Nephron progenitor cell (in vitro differentiated cells): ENCODE measurements around the gene HSD11B2.

Experiments used
- DNase-seq: peaks from one replicate; pipeline ENCODE4 v3.0.0; 2021
- H3K27ac Mint-ChIP-seq: 2 replicates; pipeline ENCODE4 v1.8.0; 2021; ENCODE audit warnings: mild to moderate bottlenecking, moderate library complexity, mixed read lengths
- H3K27me3 Mint-ChIP-seq: 2 replicates; pipeline ENCODE4 v1.8.0; 2021; ENCODE audit warnings: mild to moderate bottlenecking, low read depth, mixed read lengths; ENCODE audit not compliant: poor library complexity
- H3K36me3 Mint-ChIP-seq: 2 replicates; pipeline ENCODE4 v1.8.0; 2021; ENCODE audit warnings: low read depth, mixed read lengths
- H3K4me1 Mint-ChIP-seq: 2 replicates; pipeline ENCODE4 v1.8.0; 2021; ENCODE audit warnings: mixed read lengths
- H3K4me3 Mint-ChIP-seq: 2 replicates; pipeline ENCODE4 v1.8.0; 2021; ENCODE audit warnings: mild to moderate bottlenecking, moderate library complexity, mixed read lengths
- H3K9me3 Mint-ChIP-seq: 2 replicates; pipeline ENCODE4 v1.8.0; 2021; ENCODE audit warnings: mild to moderate bottlenecking, moderate library complexity, mixed read lengths
- TF ChIP-seq, protein P1 (sequence below): fragments of 200-600 bp; sonication (generic); IDR thresholded peaks from 2 replicates; pipeline ENCODE4 v1.5.0; 2021; ENCODE audit warnings: antibody characterized with exemption

Gene HSD11B2

DNA sequence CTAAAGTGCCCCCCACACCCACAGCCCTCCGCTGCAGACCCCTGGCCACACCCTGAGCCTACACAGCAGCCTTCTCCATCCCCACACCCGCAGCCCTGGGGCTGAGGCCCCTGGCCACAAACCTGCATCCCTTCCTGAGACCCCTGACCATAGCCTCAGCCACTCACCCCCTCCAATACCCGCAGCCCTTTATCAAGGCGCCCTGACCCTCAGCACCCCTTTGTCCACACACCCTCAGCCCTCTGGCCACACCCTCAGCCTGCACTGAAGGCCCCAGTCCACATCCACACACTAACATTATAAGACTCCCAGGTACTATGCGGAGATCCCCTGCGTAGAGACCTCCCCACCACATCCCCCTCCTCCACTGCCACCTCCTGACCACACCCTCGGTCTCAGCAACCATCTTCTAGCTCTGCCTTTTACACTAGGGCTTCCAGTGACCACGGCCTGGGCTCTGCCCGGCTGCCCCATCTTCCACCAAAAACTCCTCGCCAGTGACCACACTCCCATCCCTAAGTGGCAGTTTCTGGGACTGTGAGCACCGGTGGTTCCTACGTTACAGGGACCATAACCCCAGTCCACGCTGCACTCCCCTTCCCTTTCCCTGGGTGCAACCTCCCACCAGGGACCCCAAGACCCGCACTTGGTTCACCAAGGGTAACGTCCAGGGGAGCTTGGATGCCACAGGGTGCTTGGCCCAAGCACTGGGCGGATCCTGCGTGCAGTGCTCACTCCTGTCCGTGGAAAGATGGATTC lies 38.4 kb upstream of the HSD11B2 start:
- DNase-seq: no peak
- peaks cover 74% of the 10 kb centered on the region for H3K4me1 Mint-ChIP-seq
- H3K27ac Mint-ChIP-seq: no peak overlapping the region
- no peaks in the 10 kb centered on the region for H3K36me3 Mint-ChIP-seq
- TF ChIP-seq, protein P1, sequence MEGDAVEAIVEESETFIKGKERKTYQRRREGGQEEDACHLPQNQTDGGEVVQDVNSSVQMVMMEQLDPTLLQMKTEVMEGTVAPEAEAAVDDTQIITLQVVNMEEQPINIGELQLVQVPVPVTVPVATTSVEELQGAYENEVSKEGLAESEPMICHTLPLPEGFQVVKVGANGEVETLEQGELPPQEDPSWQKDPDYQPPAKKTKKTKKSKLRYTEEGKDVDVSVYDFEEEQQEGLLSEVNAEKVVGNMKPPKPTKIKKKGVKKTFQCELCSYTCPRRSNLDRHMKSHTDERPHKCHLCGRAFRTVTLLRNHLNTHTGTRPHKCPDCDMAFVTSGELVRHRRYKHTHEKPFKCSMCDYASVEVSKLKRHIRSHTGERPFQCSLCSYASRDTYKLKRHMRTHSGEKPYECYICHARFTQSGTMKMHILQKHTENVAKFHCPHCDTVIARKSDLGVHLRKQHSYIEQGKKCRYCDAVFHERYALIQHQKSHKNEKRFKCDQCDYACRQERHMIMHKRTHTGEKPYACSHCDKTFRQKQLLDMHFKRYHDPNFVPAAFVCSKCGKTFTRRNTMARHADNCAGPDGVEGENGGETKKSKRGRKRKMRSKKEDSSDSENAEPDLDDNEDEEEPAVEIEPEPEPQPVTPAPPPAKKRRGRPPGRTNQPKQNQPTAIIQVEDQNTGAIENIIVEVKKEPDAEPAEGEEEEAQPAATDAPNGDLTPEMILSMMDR: no peak
- no peaks in the 10 kb centered on the region for H3K9me3 Mint-ChIP-seq
- peak overlapping the region; percentile 68 for H3K4me3 Mint-ChIP-seq
- H3K27me3 Mint-ChIP-seq: peaks cover 36% of the 10 kb centered on the region

DNA sequence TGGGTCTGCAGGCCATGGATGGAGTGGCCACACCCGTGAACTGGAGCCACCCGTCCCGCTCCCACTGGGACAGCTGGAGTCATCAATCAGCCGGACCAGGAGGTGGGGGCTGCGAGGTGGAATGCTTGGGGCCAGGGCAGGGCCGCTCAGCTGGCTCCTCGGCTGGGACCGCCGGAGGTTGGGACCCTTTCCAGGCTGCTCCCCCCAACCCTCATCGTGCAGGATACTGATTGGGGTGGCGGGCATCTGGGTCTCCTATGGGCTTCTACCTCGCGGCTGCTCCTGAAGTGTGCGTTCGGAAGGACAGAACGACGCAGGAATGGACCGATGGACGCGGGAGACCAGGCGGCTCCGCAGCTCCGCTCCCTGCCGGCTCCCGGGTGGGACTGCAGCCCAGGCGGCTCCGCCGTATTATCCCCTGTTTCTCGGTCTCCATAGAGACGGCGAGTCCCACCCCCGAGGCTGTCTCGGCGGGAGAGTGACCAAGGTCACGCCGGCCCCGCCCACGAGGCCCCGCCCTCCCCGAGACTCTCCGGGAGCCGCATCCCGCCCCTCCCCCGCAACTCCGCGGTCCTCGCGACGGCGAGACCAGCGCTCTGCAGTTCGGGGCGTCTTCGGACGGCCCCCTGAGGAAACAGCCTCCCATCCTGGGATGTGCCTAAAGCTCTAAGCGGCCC lies 37.7 kb upstream of the HSD11B2 start, which contains the start of gene TPPP3:
Gene TPPP3 (minus strand): TSS at position 388 of the 677 bp plus-strand sequence. CDS start 2,387 bp downstream, outside the sequence.
- peaks cover 78% of the 10 kb centered on the region for H3K4me1 Mint-ChIP-seq
- H3K27ac Mint-ChIP-seq: no peak within 1 kb of the TSS
- H3K36me3 Mint-ChIP-seq: no peaks in the 10 kb centered on the region
- peak within 1 kb of the TSS; percentile 68 for H3K4me3 Mint-ChIP-seq
- TF ChIP-seq, protein P1: peak; percentile 61
- H3K9me3 Mint-ChIP-seq: no peaks in the 10 kb centered on the region
- DNase-seq: peak; percentile 94
- peaks cover 36% of the 10 kb centered on the region for H3K27me3 Mint-ChIP-seq

DNA sequence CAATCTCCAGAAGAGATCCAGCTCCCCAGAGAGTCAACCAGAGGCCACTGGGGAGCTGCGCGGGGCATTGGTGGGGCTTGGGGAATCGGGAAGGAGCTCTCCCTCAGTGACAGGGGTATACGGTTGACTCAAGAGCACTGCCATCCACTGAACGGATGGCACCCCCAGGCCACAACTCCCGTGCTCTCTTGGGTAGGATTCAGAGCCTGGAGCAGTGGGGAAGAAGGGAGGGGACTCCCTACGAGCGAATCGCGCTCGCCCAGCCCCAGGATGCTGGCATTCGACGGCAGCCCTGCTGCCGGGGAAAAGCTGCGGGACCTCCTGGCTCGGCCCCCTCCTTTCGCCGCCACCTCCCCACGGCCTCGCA lies 37.1 kb upstream of the HSD11B2 start:
- Mint-ChIP-seq H3K36me3 (no peaks in the 10 kb centered on the region), H3K27ac (no peak overlapping the region), H3K4me3 (peak overlapping the region; percentile 68), H3K27me3 (peaks cover 33% of the 10 kb centered on the region), H3K9me3 (no peaks in the 10 kb centered on the region), H3K4me1 (peaks cover 76% of the 10 kb centered on the region)
- no peak for DNase-seq
- TF ChIP-seq, protein P1: no peak

DNA sequence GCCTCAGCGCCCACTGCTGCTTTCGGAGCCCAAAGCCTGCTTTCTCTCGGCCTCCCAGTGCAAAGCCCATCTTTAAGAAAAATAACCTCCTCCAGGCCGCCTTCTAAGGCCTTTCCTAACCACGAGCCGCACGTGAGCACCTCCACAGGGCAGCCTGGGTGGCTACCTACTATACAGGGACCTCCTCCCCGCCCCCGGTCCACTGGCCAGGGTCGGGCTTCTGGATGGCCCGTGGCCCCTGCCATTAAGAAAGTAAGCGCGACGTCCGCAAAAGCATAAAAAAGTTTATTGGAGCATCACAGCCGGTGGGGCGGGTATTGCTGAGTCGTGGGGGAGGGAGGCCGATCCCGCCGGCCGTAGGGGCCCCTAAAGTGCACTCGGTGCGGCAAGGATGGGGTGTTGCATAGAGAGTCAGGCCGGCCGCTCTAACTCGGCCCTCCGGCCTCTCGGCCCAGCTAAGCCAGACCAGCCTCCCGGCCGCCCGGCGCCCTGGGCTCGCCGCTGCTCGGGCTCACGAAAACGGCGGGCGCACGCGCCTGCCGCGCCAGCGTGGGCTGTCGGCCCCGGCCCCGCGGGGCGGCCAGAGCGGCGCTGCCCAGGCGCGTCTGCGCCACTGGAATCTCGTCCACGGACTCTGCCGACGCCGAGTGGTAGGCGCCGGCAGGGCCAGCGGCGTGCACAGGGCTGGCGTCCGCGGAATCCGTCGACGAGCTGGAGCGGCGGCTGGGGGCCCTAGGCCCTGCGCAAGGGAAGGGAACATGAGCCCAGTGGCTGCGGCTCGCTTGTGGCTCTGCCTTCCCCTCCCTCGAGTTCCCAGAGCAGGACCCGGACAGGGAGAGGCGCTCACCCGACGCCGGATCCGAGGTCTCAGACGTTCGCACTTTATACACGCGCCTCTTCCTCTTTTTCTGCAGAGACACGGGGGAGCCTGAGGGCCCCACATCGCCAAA lies 36.5 kb upstream of the HSD11B2 start:
- Mint-ChIP-seq H3K27ac (no peak overlapping the region), H3K4me3 (peak overlapping the region; percentile 68), H3K4me1 (peaks cover 70% of the 10 kb centered on the region), H3K27me3 (peaks cover 33% of the 10 kb centered on the region), H3K9me3 (no peaks in the 10 kb centered on the region), H3K36me3 (no peaks in the 10 kb centered on the region)
- DNase-seq: peak; percentile 63
- TF ChIP-seq, protein P1: no peak

DNA sequence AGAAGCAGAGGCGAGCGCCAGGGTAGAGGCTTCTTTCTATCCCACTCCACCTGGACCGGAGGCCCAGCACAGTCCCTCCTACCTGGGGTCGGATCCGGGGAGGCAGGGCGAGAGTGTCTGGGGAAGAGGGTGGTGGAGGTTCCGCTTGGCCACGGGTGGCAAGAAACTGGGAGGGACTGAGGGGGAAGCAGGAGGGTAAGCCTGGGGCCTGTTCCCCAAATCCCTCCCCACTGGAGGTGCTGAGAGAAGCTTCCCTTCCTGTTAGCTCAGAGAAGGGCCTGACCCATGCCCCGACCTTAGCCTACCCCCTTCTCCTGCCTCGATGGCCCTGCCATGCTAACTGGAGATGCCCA lies 35.8 kb upstream of the HSD11B2 start:
- Mint-ChIP-seq H3K9me3 (no peaks in the 10 kb centered on the region), H3K4me1 (peaks cover 67% of the 10 kb centered on the region), H3K27me3 (peaks cover 33% of the 10 kb centered on the region), H3K4me3 (peak overlapping the region; percentile 18), H3K27ac (no peak overlapping the region), H3K36me3 (no peaks in the 10 kb centered on the region)
- TF ChIP-seq, protein P1: no peak
- DNase-seq: no peak
